Activated CD8-positive, alpha-beta T cell treated with anti-CD3 and anti-CD28 coated beads for 36 hours (primary cell): Measurements from ENCODE around the gene ERH. TPM values are rescaled to one million over a fixed set of nuclear protein-coding genes. Genes with fewer than 3 reads are reported as not detected.

Experiments used
- ATAC-seq: fragments of 200-7000 bp; cut with Tn5 transposase; one replicate; pipeline ENCODE4 v1.10.0; 2021; ENCODE audit warnings: mild to moderate bottlenecking, moderate library complexity
- CTCF ChIA-PET: fragments of 350-600 bp; sonication (Branson Sonifier 250); formaldehyde crosslinking; loops from one replicate; lab custom pipeline; 2021; ENCODE audit warnings: antibody characterized with exemption; lab: Charles Lee
- POLR2A ChIA-PET: fragments of 350-600 bp; sonication (Branson Sonifier 250); formaldehyde crosslinking; loops from one replicate; lab custom pipeline; 2021; ENCODE audit warnings: antibody characterized with exemption; lab: Charles Lee
- DNase-seq: peaks from one replicate; pipeline ENCODE4 v3.0.0-alpha.2; 2020
- H3K27ac Mint-ChIP-seq: one replicate; pipeline ENCODE4 v1.8.0; 2021; ENCODE audit warnings: mild to moderate bottlenecking, mixed read lengths
- H3K27me3 Mint-ChIP-seq: one replicate; pipeline ENCODE4 v1.8.0; 2021; ENCODE audit warnings: mixed read lengths
- H3K36me3 Mint-ChIP-seq: one replicate; pipeline ENCODE4 v1.8.0; 2021; ENCODE audit warnings: low read depth, mixed read lengths
- H3K4me1 Mint-ChIP-seq: one replicate; pipeline ENCODE4 v1.8.0; 2021; ENCODE audit warnings: low read depth, mixed read lengths
- H3K4me3 Mint-ChIP-seq: one replicate; pipeline ENCODE4 v1.8.0; 2021; ENCODE audit warnings: mild to moderate bottlenecking, moderate library complexity, mixed read lengths
- H3K9me3 Mint-ChIP-seq: one replicate; pipeline ENCODE4 v1.8.0; 2021; ENCODE audit warnings: mixed read lengths
- intact Hi-C: fragments of 100-400 bp; cut with micrococcal nuclease; formaldehyde crosslinking; loops from one replicate; pipeline ENCODE4 v1.10.0; 2022
- total RNA-seq, 2 experiments: library from RNA; stranded (reverse); gene quantifications; one replicate each; pipeline ENCODE4 v1.2.3, GENCODE V29; 2021
- TF ChIP-seq, protein P1 (sequence below): fragments of 200-600 bp; IDR thresholded peaks from one replicate; pipeline ENCODE4 v1.8.0; 2022; ENCODE audit warnings: antibody characterized with exemption, mild to moderate bottlenecking

The ERH gene
- total RNA-seq, 2 experiments from 2014 or later: 301 to 313 TPM

DNA sequence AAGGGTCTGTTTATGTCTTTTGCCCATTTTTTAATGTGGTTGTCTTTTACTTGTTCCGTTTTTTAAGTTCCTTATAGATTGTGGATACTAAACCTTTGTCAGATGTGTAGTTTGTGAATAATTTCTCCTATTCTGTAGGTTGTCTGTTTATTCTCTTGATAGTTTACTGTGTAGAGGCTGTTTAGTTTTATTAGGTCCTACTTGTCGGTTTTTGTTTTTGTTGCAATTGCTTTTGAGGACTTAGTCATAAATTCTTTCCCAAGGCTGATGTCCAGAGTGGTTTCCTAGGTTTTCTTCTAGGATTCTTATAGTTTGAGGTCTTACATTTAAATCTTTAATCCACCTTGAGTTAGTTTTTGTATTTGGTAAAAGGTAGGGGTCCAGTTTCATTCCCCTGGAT is 34.3 kb upstream of the ERH start:
- intact Hi-C loops: no loop called here
- ATAC-seq (no peak), DNase-seq (no peak)
- Mint-ChIP-seq H3K4me1 (peaks cover 3% of the 10 kb centered on the region), H3K9me3 (no peaks in the 10 kb centered on the region), H3K27me3 (no peaks in the 10 kb centered on the region), H3K36me3 (peaks cover 27% of the 10 kb centered on the region), H3K4me3 (no peak overlapping the region), H3K27ac (no peak overlapping the region)
- TF ChIP-seq, protein P1, sequence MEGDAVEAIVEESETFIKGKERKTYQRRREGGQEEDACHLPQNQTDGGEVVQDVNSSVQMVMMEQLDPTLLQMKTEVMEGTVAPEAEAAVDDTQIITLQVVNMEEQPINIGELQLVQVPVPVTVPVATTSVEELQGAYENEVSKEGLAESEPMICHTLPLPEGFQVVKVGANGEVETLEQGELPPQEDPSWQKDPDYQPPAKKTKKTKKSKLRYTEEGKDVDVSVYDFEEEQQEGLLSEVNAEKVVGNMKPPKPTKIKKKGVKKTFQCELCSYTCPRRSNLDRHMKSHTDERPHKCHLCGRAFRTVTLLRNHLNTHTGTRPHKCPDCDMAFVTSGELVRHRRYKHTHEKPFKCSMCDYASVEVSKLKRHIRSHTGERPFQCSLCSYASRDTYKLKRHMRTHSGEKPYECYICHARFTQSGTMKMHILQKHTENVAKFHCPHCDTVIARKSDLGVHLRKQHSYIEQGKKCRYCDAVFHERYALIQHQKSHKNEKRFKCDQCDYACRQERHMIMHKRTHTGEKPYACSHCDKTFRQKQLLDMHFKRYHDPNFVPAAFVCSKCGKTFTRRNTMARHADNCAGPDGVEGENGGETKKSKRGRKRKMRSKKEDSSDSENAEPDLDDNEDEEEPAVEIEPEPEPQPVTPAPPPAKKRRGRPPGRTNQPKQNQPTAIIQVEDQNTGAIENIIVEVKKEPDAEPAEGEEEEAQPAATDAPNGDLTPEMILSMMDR: no peak
- POLR2A ChIA-PET: no interaction called here
- CTCF ChIA-PET: no interaction called here

DNA sequence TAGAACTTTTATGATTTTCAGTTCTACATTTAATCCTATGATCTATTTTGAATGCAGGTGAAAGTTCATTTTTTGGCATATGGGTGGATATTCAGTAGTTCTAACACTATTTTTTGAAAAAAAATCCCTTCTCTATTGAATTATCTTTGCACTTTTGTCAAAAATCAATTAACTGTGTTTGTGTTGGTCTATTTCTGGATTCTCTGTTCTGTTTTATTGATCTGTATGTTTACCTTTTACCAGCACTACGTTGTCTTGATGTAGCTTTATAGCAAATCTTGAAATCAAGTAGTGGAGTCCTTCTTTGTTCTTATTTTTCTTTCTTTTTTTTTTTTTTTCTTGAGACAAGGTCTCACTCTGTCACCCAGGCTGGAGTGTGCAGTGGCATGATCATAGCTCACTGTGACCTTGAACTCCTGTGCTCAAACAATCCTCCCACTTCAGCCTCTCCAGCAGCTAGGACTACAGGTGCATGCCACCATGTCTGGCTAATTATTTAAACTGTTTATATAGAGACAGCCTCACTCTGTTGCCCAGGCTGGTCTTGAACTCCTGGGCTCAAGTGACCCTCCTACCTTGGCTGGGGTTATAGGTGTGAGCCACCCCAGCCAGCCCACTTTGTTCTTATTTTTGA is 32.3 kb upstream of the ERH start:
- H3K36me3 Mint-ChIP-seq: peaks cover 33% of the 10 kb centered on the region
- no peaks in the 10 kb centered on the region for H3K27me3 Mint-ChIP-seq
- H3K27ac Mint-ChIP-seq: no peak overlapping the region
- no peaks in the 10 kb centered on the region for H3K9me3 Mint-ChIP-seq
- H3K4me1 Mint-ChIP-seq: peaks cover 3% of the 10 kb centered on the region
- no peak overlapping the region for H3K4me3 Mint-ChIP-seq
- DNase-seq (no peak), ATAC-seq (no peak)
- ChIA-PET CTCF (interaction anchor here (1.0 kb wide), 1 partner anchor 29 kb away, joined by 3 read pairs; no protein-coding TSS in a partner anchor), POLR2A (no interaction called here)
- TF ChIP-seq, protein P1: no peak
- intact Hi-C loops: no loop called here

DNA sequence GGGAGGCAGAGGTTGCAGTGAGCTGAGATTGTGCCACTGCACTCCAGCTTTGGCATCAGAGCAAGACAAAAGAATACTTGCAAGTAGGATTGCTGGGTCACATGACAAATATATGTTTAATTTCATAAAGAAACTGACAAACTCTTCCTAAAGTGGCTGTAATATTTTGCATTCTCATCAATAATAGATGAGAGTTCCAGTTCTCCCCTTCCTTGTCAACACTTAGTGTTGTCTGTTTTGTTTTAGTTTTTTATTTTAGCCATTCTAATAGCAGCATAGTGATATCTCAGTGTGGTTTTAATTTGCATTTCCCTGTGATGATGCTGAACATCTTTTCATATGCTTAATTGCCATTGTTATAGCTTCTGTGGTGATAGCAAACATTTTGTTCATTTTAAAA is 31.5 kb upstream of the ERH start:
- H3K4me3 Mint-ChIP-seq: no peak overlapping the region
- no peaks in the 10 kb centered on the region for H3K9me3 Mint-ChIP-seq
- POLR2A ChIA-PET: no interaction called here
- no peak overlapping the region for H3K27ac Mint-ChIP-seq
- DNase-seq (no peak), ATAC-seq (no peak)
- H3K4me1 Mint-ChIP-seq: peaks cover 3% of the 10 kb centered on the region
- no peaks in the 10 kb centered on the region for H3K27me3 Mint-ChIP-seq
- intact Hi-C loops: no loop called here
- peaks cover 38% of the 10 kb centered on the region for H3K36me3 Mint-ChIP-seq
- CTCF ChIA-PET: no interaction called here
- TF ChIP-seq, protein P1: no peak

DNA sequence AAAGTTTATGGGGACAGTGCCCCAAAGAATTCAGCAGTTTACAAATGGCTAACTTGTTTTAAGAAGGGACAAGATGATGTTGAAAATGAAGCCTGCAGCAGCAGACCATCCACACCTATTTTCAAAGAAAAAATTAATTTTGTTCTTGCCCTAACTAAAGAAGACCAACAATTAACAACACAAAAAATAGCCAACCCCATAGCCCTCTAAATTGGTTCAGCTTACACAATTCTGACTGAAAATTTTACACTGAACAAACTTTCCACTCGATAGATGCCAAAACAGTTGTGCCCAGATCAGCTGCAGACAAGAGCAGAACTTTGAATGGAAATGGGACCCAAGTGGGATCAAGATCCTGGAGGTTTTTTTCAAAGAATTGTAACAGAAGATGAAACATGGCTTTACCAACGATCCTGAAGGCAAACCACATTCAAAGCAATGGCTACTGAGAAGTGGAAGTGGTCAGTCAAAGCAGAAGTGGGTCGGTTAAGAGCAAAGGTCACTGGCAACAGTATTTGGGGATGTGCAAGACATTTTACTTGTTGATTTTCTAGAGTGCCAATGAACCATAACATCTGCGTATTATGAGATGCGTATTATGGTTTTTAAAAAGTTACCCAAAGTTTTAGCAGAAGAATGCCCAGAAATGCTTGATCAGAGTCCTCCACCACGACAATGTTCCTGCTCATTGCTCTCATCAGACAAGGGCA is 30.3 kb upstream of the ERH start:
- peaks cover 3% of the 10 kb centered on the region for H3K4me1 Mint-ChIP-seq
- no peaks in the 10 kb centered on the region for H3K9me3 Mint-ChIP-seq
- peaks cover 43% of the 10 kb centered on the region for H3K36me3 Mint-ChIP-seq
- no peaks in the 10 kb centered on the region for H3K27me3 Mint-ChIP-seq
- intact Hi-C loops: no loop called here
- ChIA-PET CTCF (no interaction called here), POLR2A (no interaction called here)
- no peak for DNase-seq
- H3K27ac Mint-ChIP-seq: no peak overlapping the region
- ATAC-seq: no peak
- TF ChIP-seq, protein P1: no peak
- H3K4me3 Mint-ChIP-seq: no peak overlapping the region

DNA sequence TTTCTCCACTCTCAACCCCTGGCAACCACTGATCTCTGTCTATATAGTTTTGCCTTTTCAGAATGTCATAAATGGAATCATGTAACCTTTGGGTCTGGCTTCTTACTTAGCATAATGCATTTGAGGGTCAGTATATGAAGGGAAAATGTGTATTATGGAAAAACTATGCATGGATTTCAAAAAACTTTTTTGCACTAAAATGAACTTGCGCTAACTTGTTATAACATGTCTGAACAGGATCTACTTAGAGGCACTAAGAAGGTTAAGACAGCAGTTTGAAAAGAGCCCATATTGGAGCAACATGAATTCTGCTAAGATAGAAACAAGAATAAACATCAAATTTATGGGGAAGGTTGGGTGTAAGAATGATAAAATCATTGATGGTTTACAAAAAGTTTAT is 29.5 kb upstream of the ERH start:
- ChIA-PET POLR2A (no interaction called here), CTCF (no interaction called here)
- H3K9me3 Mint-ChIP-seq: no peaks in the 10 kb centered on the region
- DNase-seq (no peak), ATAC-seq (no peak)
- H3K27me3 Mint-ChIP-seq: no peaks in the 10 kb centered on the region
- TF ChIP-seq, protein P1: no peak
- peaks cover 3% of the 10 kb centered on the region for H3K4me1 Mint-ChIP-seq
- no peak overlapping the region for H3K27ac Mint-ChIP-seq
- H3K4me3 Mint-ChIP-seq: no peak overlapping the region
- H3K36me3 Mint-ChIP-seq: peaks cover 43% of the 10 kb centered on the region
- intact Hi-C loops: no loop called here
